SK-N-SH (cell line): ENCODE data around the gene MYO16. TPM values are rescaled to one million over a fixed set of nuclear protein-coding genes. Genes with fewer than 3 reads are reported as not detected.

ENCODE experiments used
- CTCF ChIA-PET: fragments of 300-600, 350-600 bp; formaldehyde crosslinking; extraction: SDS; loops from one replicate; lab custom pipeline; 2021; lab: Yijun Ruan, JAX
- POLR2A ChIA-PET: fragments of 350-600 bp; sonication (Branson Sonifier 250); formaldehyde crosslinking; extraction: SDS; loops from one replicate; lab custom pipeline; 2020; ENCODE audit warnings: antibody characterized with exemption, inconsistent platforms; lab: Yijun Ruan, JAX
- DNase-seq: peaks from one replicate; pipeline ENCODE4 v3.0.0; 2012
- H2AFZ ChIP-seq: fragments of 200-600 bp; sonication (generic); 2 replicates; pipeline ENCODE4 v1.8.1; 2016; ENCODE audit warnings: antibody characterized with exemption, mild to moderate bottlenecking, low read depth
- H3F3A ChIP-seq: fragments of 200-600 bp; sonication (generic); replicated peaks from 2 replicates; pipeline ENCODE3; 2016; ENCODE audit warnings: antibody characterized with exemption, mild to moderate bottlenecking; ENCODE audit not compliant: insufficient read depth
- H3K27ac ChIP-seq, 2 experiments: fragments of 200-500 bp in 1 of 2; fragments of 200-600 bp in 1 of 2; sonication (Bioruptor generic) in 1 of 2; sonication (generic), shearing (Covaris generic) in 1 of 2; 2 replicates each; pipeline versions ENCODE4 v1.5.1 to v1.6.1; 2014 to 2016; ENCODE audit warnings: low read depth in 2 of 2, inconsistent platforms in 1 of 2, low read length in 1 of 2, mild to moderate bottlenecking in 1 of 2, mixed read lengths in 1 of 2
- H3K27me3 ChIP-seq: fragments of 200-600 bp; sonication (generic), shearing (Covaris generic); 2 replicates; pipeline ENCODE4 v1.6.1; 2016; ENCODE audit warnings: mixed run types; ENCODE audit not compliant: insufficient read depth
- H3K36me3 ChIP-seq, 2 experiments: fragments of 200-500 bp in 1 of 2; fragments of 200-600 bp in 1 of 2; sonication (Bioruptor generic) in 1 of 2; sonication (generic) in 1 of 2; replicated peaks in 1 of 2; 2 replicates each; pipeline versions ENCODE3 to v1.5.1; 2014 to 2016; ENCODE audit warnings: low read length in 1 of 2, mild to moderate bottlenecking in 1 of 2; ENCODE audit not compliant: insufficient read depth in 2 of 2, control insufficient read depth in 1 of 2
- H3K4me1 ChIP-seq, 2 experiments: fragments of 200-500 bp in 1 of 2; fragments of 200-600 bp in 1 of 2; sonication (Bioruptor generic) in 1 of 2; sonication (generic), shearing (Covaris generic) in 1 of 2; 2 replicates each; pipeline versions ENCODE4 v1.5.1 to v1.6.1; 2014 to 2016; ENCODE audit warnings: low read depth in 1 of 2, low read length in 1 of 2, mixed run types in 1 of 2; ENCODE audit not compliant: insufficient read depth in 2 of 2, control insufficient read depth in 1 of 2
- H3K4me2 ChIP-seq: fragments of 200-600 bp; sonication (generic), shearing (Covaris generic); 2 replicates; pipeline ENCODE4 v1.6.1; 2017; ENCODE audit warnings: mixed run types
- H3K4me3 ChIP-seq, 2 experiments: fragments of 200-500 bp in 1 of 2; fragments of 200-600 bp in 1 of 2; sonication (Bioruptor generic) in 1 of 2; sonication (generic), shearing (Covaris generic) in 1 of 2; 2 replicates each; pipeline versions ENCODE4 v1.5.1 to v1.8.1; 2014 to 2016; ENCODE audit warnings: low read depth in 2 of 2, inconsistent platforms in 1 of 2, low read length in 1 of 2, mild to moderate bottlenecking in 1 of 2, mixed read lengths in 1 of 2, moderate library complexity in 1 of 2
- H3K79me2 ChIP-seq: fragments of 200-600 bp; sonication (generic); 2 replicates; pipeline ENCODE4 v1.8.1; 2017; ENCODE audit warnings: mild to moderate bottlenecking; ENCODE audit not compliant: insufficient read depth
- H3K9ac ChIP-seq: fragments of 200-600 bp; sonication (generic); 2 replicates; pipeline ENCODE4 v1.6.1; 2017; ENCODE audit warnings: mixed run types
- H3K9me2 ChIP-seq: fragments of 200-600 bp; sonication (generic); 2 replicates; pipeline ENCODE4 v1.6.1; 2017; ENCODE audit warnings: mixed run types
- H3K9me3 ChIP-seq: fragments of 200-600 bp; sonication (generic); 2 replicates; pipeline ENCODE4 v1.6.1; 2017; ENCODE audit warnings: mixed run types, mild to moderate bottlenecking, moderate library complexity
- H4K20me1 ChIP-seq: fragments of 200-600 bp; sonication (generic); 2 replicates; pipeline ENCODE4 v1.6.1; 2017; ENCODE audit warnings: mild to moderate bottlenecking, mixed run types; ENCODE audit not compliant: insufficient read depth
- CHD2 ChIP-seq: fragments of 150-350 bp; IDR thresholded peaks from 2 replicates; pipeline ENCODE4 v1.6.1; 2018; ENCODE audit warnings: low read length; ENCODE audit not compliant: partially characterized antibody
- ELF1 ChIP-seq: IDR thresholded peaks from 2 replicates; pipeline ENCODE4 v1.4.0; 2012
- EP300 ChIP-seq, 2 experiments: IDR thresholded peaks; 2 replicates each; pipeline versions ENCODE4 v1.4.0 to v1.6.1; 2012; ENCODE audit warnings: borderline replicate concordance in 1 of 2, low read depth in 1 of 2, low read length in 1 of 2
- EZH2phosphoT487 ChIP-seq: fragments of 200-600 bp; sonication (generic); IDR thresholded peaks from 2 replicates; pipeline ENCODE4 v1.6.1; 2017; ENCODE audit warnings: low read depth, mixed run types, mild to moderate bottlenecking, antibody characterized with exemption, moderate library complexity, borderline replicate concordance
- FOXM1 ChIP-seq: IDR thresholded peaks from 2 replicates; pipeline ENCODE4 v1.4.0; 2012; ENCODE audit warnings: low read depth, mild to moderate bottlenecking
- GATA2 ChIP-seq: sonication (generic); formaldehyde crosslinking; IDR thresholded peaks from 2 replicates; pipeline ENCODE4 v1.5.0; 2020; ENCODE audit warnings: mild to moderate bottlenecking, missing genetic modification reagents
- IRF3 ChIP-seq: fragments of 150-350 bp; IDR thresholded peaks from 2 replicates; pipeline ENCODE4 v1.6.1; 2016; ENCODE audit warnings: mild to moderate bottlenecking, low read depth, low read length
- JUND ChIP-seq: IDR thresholded peaks from 2 replicates; pipeline ENCODE4 v1.4.0; 2012
- MAX ChIP-seq: IDR thresholded peaks from 2 replicates; pipeline ENCODE4 v1.4.0; 2012; ENCODE audit warnings: low read depth
- RAD21 ChIP-seq: IDR thresholded peaks from 2 replicates; pipeline ENCODE4 v1.6.1; 2012; ENCODE audit warnings: mild to moderate bottlenecking, low read length
- REST ChIP-seq: IDR thresholded peaks from 2 replicates; pipeline ENCODE4 v1.6.1; 2012; ENCODE audit warnings: mild to moderate bottlenecking, low read depth, low read length, moderate library complexity
- RFX5 ChIP-seq: IDR thresholded peaks from 2 replicates; pipeline ENCODE4 v1.6.1; 2012; ENCODE audit warnings: mild to moderate bottlenecking, improper control_type of control experiment, low read length
- RXRA ChIP-seq: IDR thresholded peaks from 2 replicates; pipeline ENCODE4 v1.4.0; 2012; ENCODE audit warnings: low read depth, mild to moderate bottlenecking, borderline replicate concordance
- TCF12 ChIP-seq: IDR thresholded peaks from 2 replicates; pipeline ENCODE4 v1.4.0; 2012
- USF1 ChIP-seq: IDR thresholded peaks from 2 replicates; pipeline ENCODE4 v1.4.0; 2012; ENCODE audit warnings: low read depth, borderline replicate concordance
- USF2 ChIP-seq: fragments of 150-350 bp; IDR thresholded peaks from 2 replicates; pipeline ENCODE4 v1.6.1; 2017; ENCODE audit warnings: antibody characterized with exemption, low read length, low read depth, borderline replicate concordance
- YY1 ChIP-seq: IDR thresholded peaks from 2 replicates; pipeline ENCODE4 v1.4.0; 2012; ENCODE audit warnings: low read depth, mild to moderate bottlenecking
- ZBTB33 ChIP-seq: IDR thresholded peaks from 2 replicates; pipeline ENCODE4 v1.4.0; 2012; ENCODE audit warnings: low read depth, borderline replicate concordance
- WGBS: methylation state at CpG from one replicate; pipeline ENCODE4 v1.1.6; 2017; ENCODE audit warnings: low lambda C conversion rate; 5-methylcytosine and 5-hydroxymethylcytosine counted together
- polyA plus RNA-seq, 3 experiments: library from polyadenylated mRNA; depleted of rRNA; stranded (reverse); fragments of >200 nt; gene quantifications; 2 replicates each; pipeline ENCODE4 v1.2.3, GENCODE V29; 2012

Gene MYO16
- polyA plus RNA-seq, 1 of the 3 experiments (the other 2 are of a cell fraction), result 0.07 TPM

- H3K27me3 ChIP-seq, result no peaks in the 10 kb centered on the region
- WGBS, result 16% methylated on average over 4 of the region's 4 CpGs
- CTCF ChIA-PET, result interaction anchor here (1.3 to 1.5 kb wide), 2 partner anchors 238 to 241 kb away, joined by 4 to 6 read pairs; no protein-coding TSS in a partner anchor
- H3K4me1 ChIP-seq, result no peaks in the 10 kb centered on the region
- no peak overlapping the region for H3K9ac ChIP-seq
- no peaks in the 10 kb centered on the region for H3K9me2 ChIP-seq
- no peaks in the 10 kb centered on the region for H4K20me1 ChIP-seq
- no peaks in the 10 kb centered on the region for H3F3A ChIP-seq
- H3K4me2 ChIP-seq, result no peak overlapping the region
- H2AFZ ChIP-seq, result no peak overlapping the region
- no peaks in the 10 kb centered on the region for H3K79me2 ChIP-seq
- TF ChIP-seq YY1 (no peak), USF1 (no peak), FOXM1 (no peak), USF2 (no peak), ELF1 (no peak), CHD2 (no peak), GATA2 (CRISPR knock-in tag) (no peak), EP300 (IDR thresholded peaks at IDR 0.05; ENCODE audit: borderline replicate concordance in 1 of 2, low read depth in 1 of 2, low read length in 1 of 2) (no peak), ZBTB33 (no peak), RFX5 (no peak), JUND (no peak), MAX (no peak), IRF3 (no peak), RXRA (no peak), EZH2phosphoT487 (no peak), REST (no peak), RAD21 (no peak), TCF12 (no peak)
- TF ChIP-seq, all 33 proteins: peak for 0
- POLR2A ChIA-PET, result no interaction called here
- no peak overlapping the region for H3K4me3 ChIP-seq
- H3K36me3 ChIP-seq, result no peaks in the 10 kb centered on the region
- no peaks in the 10 kb centered on the region for H3K9me3 ChIP-seq
- H3K27ac ChIP-seq, result no peak overlapping the region
- no peak for DNase-seq
These were observed 27.3 kb downstream of the MYO16 start for GRCh38 chr13:108656742-108657141.
